Neural progenitor cell (in vitro differentiated cells): ENCODE results near the gene MPV17L2. TPM values are rescaled to one million over a fixed set of nuclear protein-coding genes. Genes with fewer than 3 reads are reported as not detected.

ENCODE experiments used
- DNase-seq: peaks from one replicate; pipeline ENCODE4 v3.0.0-alpha.2; 2016; ENCODE audit warnings: low spot score
- H2AFZ ChIP-seq: fragments of 200-600 bp; sonication (generic); replicated peaks from 2 replicates; pipeline ENCODE4 v1.6.1; 2016; ENCODE audit warnings: antibody characterized with exemption
- H3F3A ChIP-seq: fragments of 200-600 bp; sonication (generic); 2 replicates; pipeline ENCODE4 v1.6.1; 2016; ENCODE audit warnings: antibody characterized with exemption, low read depth
- H3K27ac ChIP-seq: fragments of 200-600 bp; sonication (generic); 2 replicates; pipeline ENCODE4 v1.5.1; 2016; ENCODE audit warnings: mild to moderate bottlenecking
- H3K27me3 ChIP-seq: fragments of 200-600 bp; sonication (generic); 2 replicates; pipeline ENCODE4 v1.6.1; 2016; ENCODE audit warnings: mild to moderate bottlenecking, moderate library complexity
- H3K36me3 ChIP-seq: fragments of 200-600 bp; sonication (generic); 2 replicates; pipeline ENCODE4 v1.5.1; 2016
- H3K4me1 ChIP-seq: fragments of 200-600 bp; sonication (generic); 2 replicates; pipeline ENCODE4 v1.6.1; 2016; ENCODE audit warnings: mixed run types
- H3K4me2 ChIP-seq: fragments of 200-600 bp; sonication (generic); 2 replicates; pipeline ENCODE4 v1.6.1; 2016
- H3K4me3 ChIP-seq: fragments of 200-600 bp; sonication (generic); 2 replicates; pipeline ENCODE4 v1.5.1; 2016
- H3K79me2 ChIP-seq: fragments of 200-600 bp; sonication (generic); 2 replicates; pipeline ENCODE4 v1.6.1; 2016; ENCODE audit warnings: low read depth
- H3K9ac ChIP-seq: fragments of 200-600 bp; sonication (generic); 2 replicates; pipeline ENCODE4 v1.6.1; 2016
- H3K9me3 ChIP-seq: fragments of 200-600 bp; sonication (generic); 2 replicates; pipeline ENCODE4 v1.5.1; 2016; ENCODE audit warnings: low read depth
- H4K20me1 ChIP-seq: fragments of 200-600 bp; sonication (generic); 2 replicates; pipeline ENCODE4 v1.6.1; 2016; ENCODE audit warnings: low read depth
- H3K27ac Mint-ChIP-seq: 3 replicates; pipeline ENCODE4 v1.8.0; 2021; ENCODE audit warnings: mixed read lengths
- H3K27me3 Mint-ChIP-seq: 2 replicates; pipeline ENCODE4 v1.8.0; 2022; ENCODE audit warnings: low read depth, mild to moderate bottlenecking, inconsistent platforms, moderate library complexity, mixed read lengths; ENCODE audit not compliant: insufficient read depth
- H3K36me3 Mint-ChIP-seq: 3 replicates; pipeline ENCODE4 v1.8.0; 2021; ENCODE audit warnings: mixed read lengths
- H3K4me1 Mint-ChIP-seq: 3 replicates; pipeline ENCODE4 v1.8.0; 2021; ENCODE audit warnings: mixed read lengths
- H3K4me3 Mint-ChIP-seq: 3 replicates; pipeline ENCODE4 v1.8.0; 2021; ENCODE audit warnings: mild to moderate bottlenecking, moderate library complexity, mixed read lengths
- H3K9me3 Mint-ChIP-seq: 3 replicates; pipeline ENCODE4 v1.8.0; 2020; ENCODE audit warnings: mixed read lengths
- CTCF ChIP-seq: fragments of 200-600 bp; sonication (generic); IDR thresholded peaks from 2 replicates; pipeline ENCODE4 v1.5.1; 2017; ENCODE audit warnings: antibody characterized with exemption, mild to moderate bottlenecking
- EZH2 ChIP-seq: fragments of 200-600 bp; sonication (generic); IDR thresholded peaks from 2 replicates; pipeline ENCODE4 v1.6.1; 2017; ENCODE audit warnings: antibody characterized with exemption, mild to moderate bottlenecking, moderate library complexity
- EZH2phosphoT487 ChIP-seq: fragments of 200-600 bp; sonication (generic); IDR thresholded peaks from 2 replicates; pipeline ENCODE4 v1.6.1; 2017; ENCODE audit warnings: antibody characterized with exemption
- total RNA-seq: library from RNA; depleted of rRNA; stranded (reverse); fragments of >200 nt; gene quantifications from 2 replicates; pipeline ENCODE4 v1.2.3, GENCODE V29; 2015; ENCODE audit warnings: low replicate concordance

Gene MPV17L2
- total RNA-seq, 1 donor from 2014 or later = 28.1 TPM

- H3K27ac ChIP-seq = no peak overlapping the region
- no peak overlapping the region for H3K9ac ChIP-seq
- no peak overlapping the region for H3K27ac Mint-ChIP-seq
- no peaks in the 10 kb centered on the region for H3K4me1 ChIP-seq
- no peaks in the 10 kb centered on the region for H3K79me2 ChIP-seq
- H3K4me3 Mint-ChIP-seq = peak overlapping the region; percentile 38
- peak overlapping the region; percentile 95 for H3K4me2 ChIP-seq
- no peaks in the 10 kb centered on the region for H3K36me3 ChIP-seq
- peaks cover 30% of the 10 kb centered on the region for H3K27me3 ChIP-seq
- peaks cover under 1% of the 10 kb centered on the region for H3K36me3 Mint-ChIP-seq
- H4K20me1 ChIP-seq = no peaks in the 10 kb centered on the region
- H2AFZ ChIP-seq = peak overlapping the region; percentile 77
- no peak for DNase-seq
- TF ChIP-seq CTCF = no peak
- TF ChIP-seq EZH2 = no peak
- no peak for TF ChIP-seq EZH2phosphoT487
- peaks cover 2% of the 10 kb centered on the region for H3K9me3 Mint-ChIP-seq
- H3K4me3 ChIP-seq = no peak overlapping the region
- peaks cover 5% of the 10 kb centered on the region for H3K4me1 Mint-ChIP-seq
- peaks cover 28% of the 10 kb centered on the region for H3K27me3 Mint-ChIP-seq
- peaks cover 17% of the 10 kb centered on the region for H3F3A ChIP-seq
- H3K9me3 ChIP-seq = no peaks in the 10 kb centered on the region
These were observed 19.9 kb upstream of the MPV17L2 start for GRCh38 chr19:18173054-18173571.

GRCh38 chr19:18173572-18174288 lies 19.3 kb upstream of the MPV17L2 start, which contains the start of gene IFI30:
TSS of gene IFI30 (plus strand) at chr19:18173813. CDS start at chr19:18173842, 29 bp downstream.
- H4K20me1 ChIP-seq = no peaks in the 10 kb centered on the region
- Mint-ChIP-seq H3K4me3 (peak within 1 kb of the TSS; percentile 77), H3K4me1 (peaks cover 5% of the 10 kb centered on the region), H3K27ac (no peak within 1 kb of the TSS), H3K27me3 (peaks cover 27% of the 10 kb centered on the region), H3K9me3 (peaks cover 2% of the 10 kb centered on the region), H3K36me3 (no peaks in the 10 kb centered on the region)
- H3K9ac ChIP-seq = no peak within 1 kb of the TSS
- TF ChIP-seq CTCF (no peak), EZH2 (peak; percentile 66), EZH2phosphoT487 (peak; percentile 28)
- H3K9me3 ChIP-seq = no peaks in the 10 kb centered on the region
- no peaks in the 10 kb centered on the region for H3K36me3 ChIP-seq
- peaks cover 30% of the 10 kb centered on the region for H3K27me3 ChIP-seq
- H3K4me3 ChIP-seq = peak within 1 kb of the TSS; percentile 48
- no peaks in the 10 kb centered on the region for H3K4me1 ChIP-seq
- H3F3A ChIP-seq = peaks cover 17% of the 10 kb centered on the region
- peak within 1 kb of the TSS; percentile 77 for H2AFZ ChIP-seq
- H3K79me2 ChIP-seq = no peaks in the 10 kb centered on the region
- H3K4me2 ChIP-seq = peak within 1 kb of the TSS; percentile 95
- H3K27ac ChIP-seq = no peak within 1 kb of the TSS
- DNase-seq = peak; percentile 76

GRCh38 chr19:18174983-18175382 lies 18.0 kb upstream of the MPV17L2 start:
- no peak for DNase-seq
- Mint-ChIP-seq H3K4me1 (peaks cover 5% of the 10 kb centered on the region), H3K27ac (no peak overlapping the region), H3K27me3 (peaks cover 32% of the 10 kb centered on the region), H3K9me3 (peaks cover 2% of the 10 kb centered on the region), H3K4me3 (peak overlapping the region; percentile 71), H3K36me3 (no peaks in the 10 kb centered on the region)
- Histone ChIP-seq H2AFZ (no peak overlapping the region), H4K20me1 (no peaks in the 10 kb centered on the region), H3K9ac (no peak overlapping the region), H3K79me2 (no peaks in the 10 kb centered on the region), H3K4me3 (no peak overlapping the region), H3K4me1 (no peaks in the 10 kb centered on the region), H3K27me3 (peaks cover 30% of the 10 kb centered on the region), H3F3A (peaks cover 17% of the 10 kb centered on the region), H3K36me3 (no peaks in the 10 kb centered on the region), H3K9me3 (no peaks in the 10 kb centered on the region), H3K4me2 (no peak overlapping the region), H3K27ac (no peak overlapping the region)
- TF ChIP-seq EZH2phosphoT487 = no peak
- no peak for TF ChIP-seq EZH2
- no peak for TF ChIP-seq CTCF
